IMR-90 (cell line): ENCODE data around the gene PNKP. TPM values are rescaled to one million over a fixed set of nuclear protein-coding genes. Genes with fewer than 3 reads are reported as not detected.

Experiments used
- ATAC-seq: fragments of 200-7000 bp; cut with Tn5 transposase; 2 replicates; pipeline ENCODE4 v1.9.1; 2020; ENCODE audit warnings: low read depth, mild to moderate bottlenecking, moderate library complexity
- BruUV-seq: library from RNA; stranded (reverse); fragments of 400-500 nt; replicated peaks from 2 replicates; lab custom pipeline; 2021; lab: Mats Ljungman, UMichigan
- CTCF ChIA-PET: fragments of 300-600 bp; formaldehyde crosslinking; extraction: SDS; loops from one replicate; lab custom pipeline; 2021; ENCODE audit warnings: antibody characterized with exemption; lab: Yijun Ruan, JAX
- POLR2A ChIA-PET: fragments of 300-600 bp; sonication (Branson Sonifier 250); formaldehyde crosslinking; loops from one replicate; lab custom pipeline; 2022; ENCODE audit warnings: antibody characterized with exemption; ENCODE audit not compliant: unreplicated experiment; lab: Charles Lee
- DNase-seq: peaks from one replicate; pipeline ENCODE4 v3.0.0; 2013
- H2AFZ ChIP-seq: replicated peaks from 2 replicates; pipeline ENCODE3; 2013; ENCODE audit warnings: low read length, mild to moderate bottlenecking; ENCODE audit not compliant: poor library complexity
- H2AK5ac ChIP-seq: 2 replicates; pipeline ENCODE4 v1.6.1; 2013; ENCODE audit warnings: low read depth, low read length, inconsistent platforms
- H2AK9ac ChIP-seq: replicated peaks from 2 replicates; pipeline ENCODE3; 2013; ENCODE audit warnings: mild to moderate bottlenecking, low read depth, low read length, moderate library complexity; ENCODE audit not compliant: poor library complexity
- H2BK120ac ChIP-seq: 2 replicates; pipeline ENCODE4 v1.6.1; 2013; ENCODE audit warnings: low read depth, low read length, inconsistent platforms
- H2BK15ac ChIP-seq: 3 replicates; pipeline ENCODE4 v1.6.1; 2013; ENCODE audit warnings: low read depth, low read length, inconsistent platforms
- H2BK20ac ChIP-seq: 2 replicates; pipeline ENCODE4 v1.6.1; 2013; ENCODE audit warnings: low read depth, mild to moderate bottlenecking, inconsistent platforms, low read length, moderate library complexity
- H2BK5ac ChIP-seq: 2 replicates; pipeline ENCODE4 v1.6.1; 2013; ENCODE audit warnings: mild to moderate bottlenecking, low read depth, low read length, inconsistent platforms; ENCODE audit not compliant: poor library complexity, severe bottlenecking
- H3K14ac ChIP-seq: replicated peaks from 2 replicates; pipeline ENCODE4 v1.6.1; 2013; ENCODE audit warnings: low read depth, low read length, inconsistent platforms
- H3K18ac ChIP-seq: 2 replicates; pipeline ENCODE4 v1.6.1; 2013; ENCODE audit warnings: low read depth, low read length, control low read depth
- H3K23ac ChIP-seq: 2 replicates; pipeline ENCODE4 v1.6.1; 2013; ENCODE audit warnings: low read depth, low read length, inconsistent platforms
- H3K27ac ChIP-seq: 2 replicates; pipeline ENCODE4 v1.5.1; 2013; ENCODE audit warnings: mild to moderate bottlenecking, control low read depth, low read length; ENCODE audit not compliant: insufficient read depth
- H3K27me3 ChIP-seq: 2 replicates; pipeline ENCODE4 v1.6.1; 2013; ENCODE audit warnings: low read length; ENCODE audit not compliant: control insufficient read depth, insufficient read depth
- H3K36me3 ChIP-seq: 2 replicates; pipeline ENCODE4 v1.6.1; 2013; ENCODE audit warnings: low read length, mixed read lengths; ENCODE audit not compliant: control insufficient read depth, insufficient read depth
- H3K4ac ChIP-seq: 2 replicates; pipeline ENCODE4 v1.6.1; 2013; ENCODE audit warnings: low read depth, low read length, inconsistent platforms
- H3K4me1 ChIP-seq: 2 replicates; pipeline ENCODE4 v1.6.1; 2013; ENCODE audit warnings: low read length, mixed read lengths; ENCODE audit not compliant: control insufficient read depth, insufficient read depth
- H3K4me2 ChIP-seq: 2 replicates; pipeline ENCODE4 v1.6.1; 2013; ENCODE audit warnings: low read depth, mild to moderate bottlenecking, control low read depth, low read length, moderate library complexity
- H3K4me3 ChIP-seq: 2 replicates; pipeline ENCODE4 v1.5.1; 2013; ENCODE audit warnings: low read depth, mild to moderate bottlenecking, control low read depth, low read length, moderate library complexity; ENCODE audit not compliant: insufficient read depth
- H3K56ac ChIP-seq: 2 replicates; pipeline ENCODE4 v1.6.1; 2013; ENCODE audit warnings: low read length, inconsistent platforms; ENCODE audit not compliant: insufficient read depth; ENCODE audit errors: extremely low read depth
- H3K79me1 ChIP-seq, 2 experiments: 2 replicates each; pipeline ENCODE4 v1.6.1; 2013; ENCODE audit warnings: low read length in 2 of 2, inconsistent platforms in 1 of 2, low read depth in 1 of 2
- H3K9ac ChIP-seq: 2 replicates; pipeline ENCODE4 v1.6.1; 2013; ENCODE audit warnings: low read depth, low read length, control low read depth
- H3K9me1 ChIP-seq: 2 replicates; pipeline ENCODE4 v1.6.1; 2013; ENCODE audit warnings: low read length, inconsistent platforms; ENCODE audit not compliant: insufficient read depth
- H3K9me3 ChIP-seq: 2 replicates; pipeline ENCODE4 v1.6.1; 2013; ENCODE audit warnings: low read length; ENCODE audit not compliant: control insufficient read depth, insufficient read depth
- H4K20me1 ChIP-seq: 2 replicates; pipeline ENCODE4 v1.6.1; 2013; ENCODE audit warnings: low read length, inconsistent platforms; ENCODE audit not compliant: insufficient read depth
- H4K5ac ChIP-seq: 2 replicates; pipeline ENCODE4 v1.6.1; 2013; ENCODE audit warnings: mild to moderate bottlenecking, low read depth, low read length, control low read depth
- H4K8ac ChIP-seq, 2 experiments: 2 replicates each; pipeline ENCODE4 v1.6.1; 2013; ENCODE audit warnings: low read depth in 2 of 2, low read length in 2 of 2, control low read depth in 1 of 2, inconsistent platforms in 1 of 2
- H4K91ac ChIP-seq: 2 replicates; pipeline ENCODE4 v1.6.1; 2013; ENCODE audit warnings: low read depth, low read length, inconsistent platforms; ENCODE audit not compliant: insufficient read depth
- BHLHE40 ChIP-seq: fragments of 150-350 bp; IDR thresholded peaks from 2 replicates; pipeline ENCODE4 v1.6.1; 2016; ENCODE audit warnings: mild to moderate bottlenecking, low read depth, low read length
- MAZ ChIP-seq: IDR thresholded peaks from 2 replicates; pipeline ENCODE4 v1.6.1; 2012; ENCODE audit warnings: low read depth, mild to moderate bottlenecking, low read length, improper control_type of control experiment, moderate library complexity, borderline replicate concordance
- NFE2L2 ChIP-seq: fragments of 150-350 bp; IDR thresholded peaks from 2 replicates; pipeline ENCODE4 v1.6.1; 2016; ENCODE audit warnings: low read depth, mild to moderate bottlenecking, low read length
- POLR2A ChIP-seq: IDR thresholded peaks from 2 replicates; pipeline ENCODE4 v1.6.1; 2012; ENCODE audit warnings: mild to moderate bottlenecking, low read depth, low read length
- RAD21 ChIP-seq: IDR thresholded peaks from 2 replicates; pipeline ENCODE4 v1.6.1; 2012; ENCODE audit warnings: low read length, improper control_type of control experiment
- RCOR1 ChIP-seq: IDR thresholded peaks from 2 replicates; pipeline ENCODE4 v1.6.1; 2012; ENCODE audit warnings: mild to moderate bottlenecking, low read length, improper control_type of control experiment; ENCODE audit not compliant: insufficient replicate concordance
- RFX5 ChIP-seq: IDR thresholded peaks from 2 replicates; pipeline ENCODE4 v1.8.0; 2012; ENCODE audit warnings: low read depth, mild to moderate bottlenecking, low read length, moderate library complexity
- SMC3 ChIP-seq: fragments of 150-350 bp; IDR thresholded peaks from 2 replicates; pipeline ENCODE4 v1.6.1; 2016; ENCODE audit warnings: low read depth, mild to moderate bottlenecking, antibody characterized with exemption, low read length, moderate library complexity
- WGBS, 2 experiments: methylation state at CpG; one replicate each; pipeline versions ENCODE4 v1.1.5 to v1.1.7; 2013; ENCODE audit warnings: missing lambda C conversion rate in 2 of 2; ENCODE audit not compliant: insufficient read length in 1 of 2; ENCODE audit errors: extremely low coverage in 2 of 2; 5-methylcytosine and 5-hydroxymethylcytosine counted together
- dilution Hi-C: fragments of 300-500 bp; cut with HindIII; formaldehyde crosslinking; loops from one replicate; pipeline ENCODE4 v1.14.3; 2018; ENCODE audit warnings: low sequenced_read_pairs; ENCODE audit not compliant: unreplicated experiment
- in situ Hi-C: fragments of 300-500 bp; cut with MboI; formaldehyde crosslinking; loops from 3 replicates; pipeline ENCODE4 v1.14.3; 2019; ENCODE audit warnings: low sequenced_read_pairs, inconsistent platforms, mixed read lengths
- intact Hi-C: fragments of 100-400 bp; cut with micrococcal nuclease; formaldehyde crosslinking; loops from 2 replicates; pipeline ENCODE4 v1.10.0; 2022
- polyA plus RNA-seq, 3 experiments: library from polyadenylated mRNA; depleted of rRNA; stranded (reverse); fragments of >200 nt; gene quantifications; 2 replicates each; pipeline ENCODE4 v1.2.3, GENCODE V29; 2012; ENCODE audit warnings: low replicate concordance in 1 of 3
- total RNA-seq: library from RNA; depleted of rRNA; stranded (reverse); fragments of >200 nt; gene quantifications from 2 replicates; pipeline ENCODE4 v1.2.3, GENCODE V29; 2012

The PNKP gene
- total and polyA plus RNA-seq, 2 of the 4 experiments (the other 2 are of a cell fraction): 14.2 to 25.0 TPM

DNA sequence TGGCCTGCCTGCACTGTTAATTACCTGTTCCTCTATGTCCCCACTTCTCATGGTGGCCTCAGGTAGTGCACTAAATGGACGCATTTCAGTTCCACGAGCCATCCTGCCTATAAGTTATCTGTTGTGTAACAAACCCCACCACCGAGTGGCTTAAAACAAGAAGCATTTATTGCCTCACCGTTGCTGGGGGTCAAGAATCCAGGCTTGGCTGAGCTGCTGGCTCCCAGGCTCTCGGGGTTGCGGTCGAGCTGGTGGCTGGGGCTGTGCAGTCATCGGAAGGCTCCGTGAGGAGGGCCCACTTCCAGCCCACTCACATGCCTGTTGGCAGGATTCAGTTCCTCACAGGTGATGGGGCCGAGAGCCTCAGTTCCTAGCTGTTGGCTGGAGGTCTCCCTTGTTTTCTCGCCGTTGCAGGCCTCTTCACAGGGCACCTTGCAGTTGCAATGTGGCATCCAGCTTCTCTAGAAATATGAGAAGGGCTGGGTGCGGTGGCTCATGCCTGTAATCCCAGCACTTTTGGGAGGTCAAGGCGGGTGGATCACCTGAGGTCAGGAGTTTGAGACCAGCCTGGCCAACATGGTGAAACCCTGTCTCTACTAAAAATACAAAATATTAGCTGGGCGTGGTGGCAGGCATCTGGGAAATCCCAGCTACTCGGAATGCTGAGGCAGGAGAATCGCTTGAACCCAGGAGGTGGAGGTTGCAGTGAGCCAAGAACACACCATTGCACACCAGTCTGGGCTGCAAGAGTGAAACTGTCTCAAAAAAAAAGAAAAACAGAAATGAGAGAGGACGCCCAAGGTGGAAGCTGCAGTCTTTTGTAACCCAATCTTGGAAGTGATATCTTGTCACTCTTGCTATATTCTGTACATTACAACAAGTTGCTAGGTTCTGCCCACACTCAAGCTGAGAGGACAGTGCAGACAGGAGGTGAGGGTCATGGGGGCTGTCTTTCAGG is 23.0 kb downstream of the PNKP start:
- Histone ChIP-seq H2BK15ac (no peak overlapping the region), H3K4me2 (no peak overlapping the region), H3K9me3 (no peaks in the 10 kb centered on the region), H2AK5ac (no peak overlapping the region), H3K18ac (no peak overlapping the region), H4K91ac (no peak overlapping the region), H3K9me1 (peaks cover 12% of the 10 kb centered on the region), H2BK5ac (no peak overlapping the region), H3K4me3 (no peak overlapping the region), H2AFZ (no peak overlapping the region), H3K23ac (no peak overlapping the region), H3K27ac (no peak overlapping the region), H3K4ac (no peak overlapping the region), H3K4me1 (peaks cover 5% of the 10 kb centered on the region), H2BK120ac (no peak overlapping the region), H2BK20ac (no peak overlapping the region), H3K27me3 (no peaks in the 10 kb centered on the region), H4K20me1 (peaks cover 9% of the 10 kb centered on the region; the same call in 1 of the 2 replicates), H3K56ac (no peak overlapping the region), H3K79me1 (peaks cover 15 to 46% of the 10 kb centered on the region in 2 experiments), H3K36me3 (peaks cover 13% of the 10 kb centered on the region), H3K9ac (no peak overlapping the region), H4K8ac (no peak overlapping the region), H2AK9ac (no peak overlapping the region), H4K5ac (no peak overlapping the region), H3K14ac (no peak overlapping the region)
- no TSS peak for BruUV-seq
- TF ChIP-seq BHLHE40: no peak
- TF ChIP-seq POLR2A: no peak
- no peak for TF ChIP-seq SMC3
- TF ChIP-seq RFX5: no peak
- no peak for TF ChIP-seq NFE2L2
- TF ChIP-seq MAZ: no peak
- no peak for TF ChIP-seq RCOR1
- no peak for TF ChIP-seq RAD21
- ATAC-seq: no peak
- ChIA-PET CTCF (no interaction called here), POLR2A (no interaction called here)
- no peak for DNase-seq
- dilution Hi-C loops: no loop called here
- 93% methylated on average over 12 of the region's 18 CpGs; no CpG with 5 or more reads in 1 of the 2 experiments for WGBS, 2 experiments
- intact Hi-C loops: no loop called here
- in situ Hi-C loops: no loop called here
